CD14-positive monocyte (primary cell): ENCODE data around the gene PLG. TPM values are rescaled to one million over a fixed set of nuclear protein-coding genes. Genes with fewer than 3 reads are reported as not detected.
"Not testable (repeated sequence)": the region's sequence is repeated elsewhere in the genome, so short reads cannot be mapped to it uniquely, and the experiment has no call there.

Source experiments
- DNase-seq, 3 donors: peaks; one replicate each; pipeline ENCODE4 v3.0.0-alpha.2; 2011 to 2022
- H2AFZ ChIP-seq: 2 replicates; pipeline ENCODE4 v1.6.0; 2012; ENCODE audit warnings: mild to moderate bottlenecking, low read depth, low read length, inconsistent platforms; ENCODE audit not compliant: insufficient read depth, poor library complexity, severe bottlenecking
- H3K27ac ChIP-seq, 2 donors: 1 replicate in 1 of 2; 2 replicates in 1 of 2; pipeline ENCODE4 v1.5.1; 2012 to 2013; ENCODE audit warnings: low read length in 2 of 2, control low read depth in 1 of 2, inconsistent platforms in 1 of 2, low read depth in 1 of 2, mild to moderate bottlenecking in 1 of 2
- H3K27me3 ChIP-seq, 2 donors: one replicate each; pipeline versions ENCODE4 v1.6.0 to v1.6.1; 2011 to 2013; ENCODE audit warnings: low read length in 2 of 2; ENCODE audit not compliant: control insufficient read depth in 2 of 2, insufficient read depth in 2 of 2
- H3K36me3 ChIP-seq, 2 donors: replicated peaks in 1 of 2; 1 replicate in 1 of 2; 2 replicates in 1 of 2; pipeline versions ENCODE4 v1.5.1 to v1.6.1; 2012 to 2013; ENCODE audit warnings: low read length in 2 of 2, control low read depth in 1 of 2, inconsistent platforms in 1 of 2, mild to moderate bottlenecking in 1 of 2; ENCODE audit not compliant: insufficient read depth in 2 of 2, control insufficient read depth in 1 of 2
- H3K4me1 ChIP-seq, 2 donors: 1 replicate in 1 of 2; 2 replicates in 1 of 2; pipeline versions ENCODE4 v1.5.1 to v1.6.1; 2012 to 2013; ENCODE audit warnings: low read length in 2 of 2, control low read depth in 1 of 2, inconsistent platforms in 1 of 2, mild to moderate bottlenecking in 1 of 2, moderate library complexity in 1 of 2; ENCODE audit not compliant: insufficient read depth in 2 of 2, control insufficient read depth in 1 of 2
- H3K4me2 ChIP-seq: replicated peaks from 2 replicates; pipeline ENCODE3; 2012; ENCODE audit warnings: low read length, moderate library complexity, mild to moderate bottlenecking; ENCODE audit not compliant: poor library complexity, severe bottlenecking; ENCODE audit errors: extremely low read depth
- H3K4me3 ChIP-seq, 3 experiments: fragments of 200-600 bp in 1 of 3; sonication (generic) in 1 of 3; replicated peaks in 1 of 3; 1 replicate in 2 of 3; 2 replicates in 1 of 3; pipeline ENCODE4 v1.5.1; 2011 to 2013; ENCODE audit warnings: low read length in 3 of 3, mild to moderate bottlenecking in 3 of 3, control low read depth in 2 of 3, low read depth in 2 of 3, inconsistent platforms in 1 of 3, moderate library complexity in 1 of 3
- H3K79me2 ChIP-seq: 2 replicates; pipeline ENCODE4 v1.6.0; 2012; ENCODE audit warnings: mild to moderate bottlenecking, control low read depth, inconsistent platforms, low read length, moderate library complexity; ENCODE audit not compliant: insufficient read depth
- H3K9ac ChIP-seq: 2 replicates; pipeline ENCODE4 v1.6.0; 2017; ENCODE audit warnings: low read length, mild to moderate bottlenecking; ENCODE audit not compliant: insufficient read depth, poor library complexity, severe bottlenecking
- H3K9me3 ChIP-seq, 2 donors: replicated peaks in 1 of 2; 1 replicate in 1 of 2; 2 replicates in 1 of 2; pipeline versions ENCODE4 v1.5.1 to v1.6.1; 2012 to 2013; ENCODE audit warnings: low read length in 2 of 2, control low read depth in 1 of 2; ENCODE audit not compliant: control insufficient read depth in 1 of 2, insufficient read depth in 1 of 2
- H4K20me1 ChIP-seq: 2 replicates; pipeline ENCODE4 v1.6.0; 2012; ENCODE audit warnings: mild to moderate bottlenecking, low read length, control low read depth, moderate library complexity; ENCODE audit not compliant: insufficient read depth
- H3K27ac Mint-ChIP-seq, 7 donors: one replicate each; pipeline ENCODE4 v1.8.0; 2020; ENCODE audit warnings: mild to moderate bottlenecking in 7 of 7, mixed read lengths in 7 of 7, moderate library complexity in 6 of 7, inconsistent platforms in 2 of 7
- H3K27me3 Mint-ChIP-seq, 3 donors: one replicate each; pipeline ENCODE4 v1.8.0; 2021 to 2022; ENCODE audit warnings: low read depth in 3 of 3, mild to moderate bottlenecking in 3 of 3, mixed read lengths in 3 of 3, moderate library complexity in 3 of 3, inconsistent platforms in 1 of 3
- H3K36me3 Mint-ChIP-seq, 2 donors: one replicate each; pipeline ENCODE4 v1.8.0; 2020; ENCODE audit warnings: mixed read lengths in 2 of 2, inconsistent platforms in 1 of 2, mild to moderate bottlenecking in 1 of 2
- H3K4me1 Mint-ChIP-seq: one replicate; pipeline ENCODE4 v1.8.0; 2020; ENCODE audit warnings: mild to moderate bottlenecking, mixed read lengths
- H3K4me3 Mint-ChIP-seq, 2 donors: one replicate each; pipeline ENCODE4 v1.8.0; 2020; ENCODE audit warnings: mild to moderate bottlenecking in 2 of 2, mixed read lengths in 2 of 2, moderate library complexity in 1 of 2
- H3K9me3 Mint-ChIP-seq, 7 donors: one replicate each; pipeline ENCODE4 v1.8.0; 2020 to 2022; ENCODE audit warnings: mixed read lengths in 7 of 7, mild to moderate bottlenecking in 6 of 7, moderate library complexity in 6 of 7, inconsistent platforms in 2 of 7
- WGBS: methylation state at CpG from one replicate; pipeline ENCODE4 v1.1.5; 2013; ENCODE audit warnings: missing lambda C conversion rate; ENCODE audit not compliant: insufficient coverage; 5-methylcytosine and 5-hydroxymethylcytosine counted together
- intact Hi-C, 2 donors: fragments of 100-400 bp; cut with micrococcal nuclease; formaldehyde crosslinking; loops; one replicate each; pipeline versions ENCODE4 v1.15.0 to v1.15.1; 2023
- polyA plus RNA-seq, 3 donors: library from polyadenylated mRNA; depleted of rRNA in 1 of 3; unstranded in 2 of 3; stranded (reverse) in 1 of 3; fragments of 300-500 nt in 2 of 3; fragments of >200 nt in 1 of 3; fragmentation: Illumina TruSeq in 2 of 3; gene quantifications; 1 replicate in 2 of 3; 2 replicates in 1 of 3; pipeline ENCODE4 v1.2.3, GENCODE V29; 2012 to 2021
- TF ChIP-seq, protein P1 (sequence below): fragments of 200-600 bp; IDR thresholded peaks from one replicate; pipeline ENCODE4 v1.8.0; 2022; ENCODE audit warnings: antibody characterized with exemption, mild to moderate bottlenecking

Gene PLG
- polyA plus RNA-seq, 3 donors, result not detected

DNA sequence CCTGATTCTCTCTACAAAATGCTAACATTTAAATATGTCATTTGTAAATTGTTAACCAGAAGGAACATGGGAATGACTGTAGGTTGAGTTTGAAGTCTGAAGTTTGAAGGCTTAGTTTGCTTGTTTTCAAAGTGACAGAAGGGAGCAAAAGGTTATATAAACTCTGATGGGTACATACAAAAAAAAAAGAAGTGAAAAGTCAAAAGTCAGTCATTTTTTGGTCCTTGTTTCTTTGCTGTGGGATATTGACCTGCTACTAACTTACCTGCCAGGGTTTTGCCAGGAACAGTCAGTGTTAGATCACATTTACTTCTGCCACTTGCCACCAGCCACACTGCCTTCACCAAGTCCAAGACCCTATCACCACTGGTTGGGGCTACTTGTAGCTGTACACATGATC lies 6.9 kb downstream of the PLG start:
- H3K4me2 ChIP-seq, DNase-seq, H3K36me3 Mint-ChIP-seq, H3K4me1 ChIP-seq, H3K27me3 ChIP-seq, H3K27me3 Mint-ChIP-seq, H3K9me3 ChIP-seq, H3K4me1 Mint-ChIP-seq, H3K27ac ChIP-seq, H4K20me1 ChIP-seq, H3K9me3 Mint-ChIP-seq, H3K9ac ChIP-seq, intact Hi-C loops, H2AFZ ChIP-seq, H3K79me2 ChIP-seq, H3K4me3 ChIP-seq, H3K27ac Mint-ChIP-seq, H3K36me3 ChIP-seq, H3K4me3 Mint-ChIP-seq: not testable (repeated sequence)

DNA sequence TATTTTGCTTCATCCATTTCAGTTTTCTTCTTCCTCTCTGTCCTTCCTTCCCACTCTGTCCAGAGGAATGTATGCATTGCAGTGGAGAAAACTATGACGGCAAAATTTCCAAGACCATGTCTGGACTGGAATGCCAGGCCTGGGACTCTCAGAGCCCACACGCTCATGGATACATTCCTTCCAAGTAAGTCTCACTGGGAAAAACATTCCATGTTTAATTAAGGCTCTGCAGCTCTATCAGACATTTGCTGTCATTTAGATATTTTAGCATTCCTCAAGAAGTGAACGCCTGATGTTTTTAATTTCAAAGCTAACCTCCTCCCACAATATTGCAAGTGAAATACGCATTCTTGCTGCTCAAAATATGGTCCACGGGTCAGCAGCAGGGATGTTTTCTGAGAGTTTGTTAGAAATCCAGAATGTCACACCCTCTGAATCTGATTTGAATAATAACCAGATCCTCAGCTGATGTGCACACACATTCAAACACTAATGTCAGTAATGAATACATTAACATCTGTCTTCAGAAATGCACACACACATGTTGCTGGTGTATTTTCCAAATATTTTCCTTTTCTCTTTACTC lies 12.8 kb downstream of the PLG start:
- intact Hi-C loops, result no loop called here
- H2AFZ ChIP-seq, result no peak overlapping the region
- H3K36me3 ChIP-seq, result no peaks in the 10 kb centered on the region
- TF ChIP-seq, protein P1, sequence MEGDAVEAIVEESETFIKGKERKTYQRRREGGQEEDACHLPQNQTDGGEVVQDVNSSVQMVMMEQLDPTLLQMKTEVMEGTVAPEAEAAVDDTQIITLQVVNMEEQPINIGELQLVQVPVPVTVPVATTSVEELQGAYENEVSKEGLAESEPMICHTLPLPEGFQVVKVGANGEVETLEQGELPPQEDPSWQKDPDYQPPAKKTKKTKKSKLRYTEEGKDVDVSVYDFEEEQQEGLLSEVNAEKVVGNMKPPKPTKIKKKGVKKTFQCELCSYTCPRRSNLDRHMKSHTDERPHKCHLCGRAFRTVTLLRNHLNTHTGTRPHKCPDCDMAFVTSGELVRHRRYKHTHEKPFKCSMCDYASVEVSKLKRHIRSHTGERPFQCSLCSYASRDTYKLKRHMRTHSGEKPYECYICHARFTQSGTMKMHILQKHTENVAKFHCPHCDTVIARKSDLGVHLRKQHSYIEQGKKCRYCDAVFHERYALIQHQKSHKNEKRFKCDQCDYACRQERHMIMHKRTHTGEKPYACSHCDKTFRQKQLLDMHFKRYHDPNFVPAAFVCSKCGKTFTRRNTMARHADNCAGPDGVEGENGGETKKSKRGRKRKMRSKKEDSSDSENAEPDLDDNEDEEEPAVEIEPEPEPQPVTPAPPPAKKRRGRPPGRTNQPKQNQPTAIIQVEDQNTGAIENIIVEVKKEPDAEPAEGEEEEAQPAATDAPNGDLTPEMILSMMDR, result no peak
- no peaks in the 10 kb centered on the region for H4K20me1 ChIP-seq
- Mint-ChIP-seq H3K27ac (no peak overlapping the region), H3K9me3 (peaks cover 0 to 3% (median 0%) of the 10 kb centered on the region in 7 donors), H3K4me1 (no peaks in the 10 kb centered on the region), H3K27me3 (no peaks in the 10 kb centered on the region), H3K4me3 (no peak overlapping the region), H3K36me3 (no peaks in the 10 kb centered on the region)
- no peak for DNase-seq
- 100% methylated on average over 2 of the region's 5 CpGs for WGBS
- no peak overlapping the region for H3K4me2 ChIP-seq
- no peaks in the 10 kb centered on the region for H3K27me3 ChIP-seq
- no peak overlapping the region for H3K4me3 ChIP-seq
- no peaks in the 10 kb centered on the region for H3K9me3 ChIP-seq
- H3K27ac ChIP-seq, result no peak overlapping the region
- H3K79me2 ChIP-seq, result no peaks in the 10 kb centered on the region
- no peaks in the 10 kb centered on the region for H3K4me1 ChIP-seq
- H3K9ac ChIP-seq, result no peak overlapping the region
